Measurements from ENCODE around the gene RCOR2. TPM values are rescaled to one million over a fixed set of nuclear protein-coding genes. Genes with fewer than 3 reads are reported as not detected.

Gene RCOR2
- total RNA-seq, 1 donor from 2014 or later, result 286 TPM

DNA sequence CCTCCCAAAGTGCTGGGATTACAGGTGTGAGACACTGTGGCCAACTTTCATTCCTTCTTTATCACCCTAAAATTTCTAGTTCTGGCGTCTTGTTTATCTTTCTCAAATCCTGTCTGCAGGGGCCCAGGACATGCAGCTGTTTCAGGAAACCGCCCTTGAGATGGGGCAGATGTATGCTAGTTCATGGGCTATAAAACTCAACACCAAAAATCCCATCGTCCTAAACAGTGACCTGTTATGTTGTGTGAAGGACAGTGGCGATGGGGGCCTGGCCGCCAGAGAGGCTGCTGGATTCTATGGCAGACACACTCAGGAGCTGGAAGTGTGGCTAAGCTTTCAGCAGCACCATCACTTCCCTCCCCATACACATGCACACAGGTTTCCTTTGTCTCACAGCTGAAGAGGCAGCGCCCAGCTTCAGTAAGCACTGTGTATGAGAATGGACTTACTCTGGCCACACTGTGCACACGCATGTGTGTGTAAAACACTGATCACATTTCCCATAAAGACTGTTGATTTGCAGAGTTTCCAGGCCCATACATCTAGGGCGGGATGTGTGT, 41.4 kb downstream of the RCOR2 start:
- Mint-ChIP-seq H3K9me3 (ENCODE audit: unreplicated experiment) (peaks cover 9% of the 10 kb centered on the region), H3K27ac (ENCODE audit: unreplicated experiment) (no peak overlapping the region), H3K4me3 (ENCODE audit: unreplicated experiment) (no peak overlapping the region), H3K27me3 (ENCODE audit: unreplicated experiment) (peaks cover 5% of the 10 kb centered on the region), H3K4me1 (ENCODE audit: low read depth, unreplicated experiment) (peaks cover 28% of the 10 kb centered on the region), H3K36me3 (ENCODE audit: unreplicated experiment) (no peaks in the 10 kb centered on the region)
- TF ChIP-seq, protein P1, sequence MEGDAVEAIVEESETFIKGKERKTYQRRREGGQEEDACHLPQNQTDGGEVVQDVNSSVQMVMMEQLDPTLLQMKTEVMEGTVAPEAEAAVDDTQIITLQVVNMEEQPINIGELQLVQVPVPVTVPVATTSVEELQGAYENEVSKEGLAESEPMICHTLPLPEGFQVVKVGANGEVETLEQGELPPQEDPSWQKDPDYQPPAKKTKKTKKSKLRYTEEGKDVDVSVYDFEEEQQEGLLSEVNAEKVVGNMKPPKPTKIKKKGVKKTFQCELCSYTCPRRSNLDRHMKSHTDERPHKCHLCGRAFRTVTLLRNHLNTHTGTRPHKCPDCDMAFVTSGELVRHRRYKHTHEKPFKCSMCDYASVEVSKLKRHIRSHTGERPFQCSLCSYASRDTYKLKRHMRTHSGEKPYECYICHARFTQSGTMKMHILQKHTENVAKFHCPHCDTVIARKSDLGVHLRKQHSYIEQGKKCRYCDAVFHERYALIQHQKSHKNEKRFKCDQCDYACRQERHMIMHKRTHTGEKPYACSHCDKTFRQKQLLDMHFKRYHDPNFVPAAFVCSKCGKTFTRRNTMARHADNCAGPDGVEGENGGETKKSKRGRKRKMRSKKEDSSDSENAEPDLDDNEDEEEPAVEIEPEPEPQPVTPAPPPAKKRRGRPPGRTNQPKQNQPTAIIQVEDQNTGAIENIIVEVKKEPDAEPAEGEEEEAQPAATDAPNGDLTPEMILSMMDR (IDR thresholded peaks at IDR 0.05; ENCODE audit: partially characterized antibody, unreplicated experiment), result no peak
- no peak for DNase-seq

DNA sequence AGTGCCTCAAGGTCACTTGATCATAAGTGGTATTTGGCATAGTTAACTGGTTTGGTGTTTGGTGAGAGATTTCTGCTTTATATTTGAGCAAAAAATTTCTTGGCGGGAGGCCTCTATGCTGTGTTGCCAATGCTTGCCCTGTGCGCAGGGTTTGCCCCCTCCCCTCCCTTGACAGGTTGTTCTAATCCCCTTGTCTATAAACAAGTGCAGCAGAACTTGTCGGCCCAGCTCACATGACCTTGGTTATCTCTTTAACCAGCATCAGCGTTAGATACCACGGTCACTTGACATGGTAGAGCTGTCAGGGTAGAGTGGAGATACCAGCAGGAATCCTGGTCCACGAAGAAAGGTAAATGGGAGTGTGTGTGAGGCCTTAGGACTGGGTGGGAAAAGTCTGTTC, 42.5 kb downstream of the RCOR2 start:
- H3K9me3 Mint-ChIP-seq (ENCODE audit: unreplicated experiment), result peaks cover 6% of the 10 kb centered on the region
- no peaks in the 10 kb centered on the region for H3K36me3 Mint-ChIP-seq (ENCODE audit: unreplicated experiment)
- no peak for DNase-seq
- H3K27me3 Mint-ChIP-seq (ENCODE audit: unreplicated experiment), result peaks cover 6% of the 10 kb centered on the region
- peaks cover 19% of the 10 kb centered on the region for H3K4me1 Mint-ChIP-seq (ENCODE audit: low read depth, unreplicated experiment)
- TF ChIP-seq, protein P1 (IDR thresholded peaks at IDR 0.05; ENCODE audit: partially characterized antibody, unreplicated experiment), result no peak
- H3K27ac Mint-ChIP-seq (ENCODE audit: unreplicated experiment), result no peak overlapping the region
- no peak overlapping the region for H3K4me3 Mint-ChIP-seq (ENCODE audit: unreplicated experiment)

DNA sequence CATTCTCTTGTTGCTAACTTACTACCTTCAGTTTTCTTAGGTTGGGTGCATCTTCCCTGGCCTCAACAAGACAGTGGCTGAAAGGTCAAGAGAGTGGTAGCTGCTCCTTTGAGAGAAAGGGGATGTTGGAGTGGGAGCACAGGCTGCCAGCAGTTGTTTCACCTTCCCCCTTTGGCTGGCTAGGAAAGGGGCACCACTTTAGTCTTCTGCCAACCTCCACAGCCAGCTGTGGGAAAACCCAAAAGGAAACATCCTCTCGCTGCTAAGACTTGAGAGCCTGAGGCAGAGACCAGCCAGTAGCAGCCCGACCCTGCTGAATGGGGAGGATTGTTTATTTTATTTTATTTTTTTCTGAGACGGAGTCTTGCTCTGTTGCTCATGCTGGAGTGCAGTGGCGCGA, 43.7 kb downstream of the RCOR2 start:
- Mint-ChIP-seq H3K36me3 (ENCODE audit: unreplicated experiment) (no peaks in the 10 kb centered on the region), H3K27me3 (ENCODE audit: unreplicated experiment) (peaks cover 7% of the 10 kb centered on the region), H3K4me3 (ENCODE audit: unreplicated experiment) (no peak overlapping the region), H3K9me3 (ENCODE audit: unreplicated experiment) (peaks cover 6% of the 10 kb centered on the region), H3K27ac (ENCODE audit: unreplicated experiment) (no peak overlapping the region), H3K4me1 (ENCODE audit: low read depth, unreplicated experiment) (peaks cover 22% of the 10 kb centered on the region)
- no peak for DNase-seq
- TF ChIP-seq, protein P1 (IDR thresholded peaks at IDR 0.05; ENCODE audit: partially characterized antibody, unreplicated experiment), result no peak

DNA sequence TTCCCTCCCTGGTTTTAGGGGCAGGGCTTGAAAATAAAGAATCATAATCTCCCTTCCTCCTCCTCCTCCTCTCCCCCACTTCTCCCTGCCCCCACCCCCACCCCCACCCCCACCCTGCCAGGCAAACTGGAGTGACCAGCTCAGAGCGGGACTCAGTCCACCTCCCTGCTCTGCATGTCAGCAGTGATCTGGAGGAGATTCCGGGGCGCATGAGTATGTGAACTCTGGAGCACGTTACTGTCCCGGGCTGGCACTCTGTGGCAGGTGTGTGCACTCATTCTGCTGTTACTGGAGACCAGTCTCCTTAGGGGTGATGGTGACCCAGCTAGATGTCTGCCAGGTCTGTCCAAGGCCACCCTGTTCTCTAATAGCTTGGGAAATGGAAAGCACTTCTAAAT, 44.2 kb downstream of the RCOR2 start:
- no peak overlapping the region for H3K4me3 Mint-ChIP-seq (ENCODE audit: unreplicated experiment)
- H3K4me1 Mint-ChIP-seq (ENCODE audit: low read depth, unreplicated experiment), result peaks cover 19% of the 10 kb centered on the region
- TF ChIP-seq, protein P1 (IDR thresholded peaks at IDR 0.05; ENCODE audit: partially characterized antibody, unreplicated experiment), result no peak
- peaks cover 8% of the 10 kb centered on the region for H3K27me3 Mint-ChIP-seq (ENCODE audit: unreplicated experiment)
- peaks cover 6% of the 10 kb centered on the region for H3K9me3 Mint-ChIP-seq (ENCODE audit: unreplicated experiment)
- H3K27ac Mint-ChIP-seq (ENCODE audit: unreplicated experiment), result no peak overlapping the region
- no peaks in the 10 kb centered on the region for H3K36me3 Mint-ChIP-seq (ENCODE audit: unreplicated experiment)
- DNase-seq, result no peak

DNA sequence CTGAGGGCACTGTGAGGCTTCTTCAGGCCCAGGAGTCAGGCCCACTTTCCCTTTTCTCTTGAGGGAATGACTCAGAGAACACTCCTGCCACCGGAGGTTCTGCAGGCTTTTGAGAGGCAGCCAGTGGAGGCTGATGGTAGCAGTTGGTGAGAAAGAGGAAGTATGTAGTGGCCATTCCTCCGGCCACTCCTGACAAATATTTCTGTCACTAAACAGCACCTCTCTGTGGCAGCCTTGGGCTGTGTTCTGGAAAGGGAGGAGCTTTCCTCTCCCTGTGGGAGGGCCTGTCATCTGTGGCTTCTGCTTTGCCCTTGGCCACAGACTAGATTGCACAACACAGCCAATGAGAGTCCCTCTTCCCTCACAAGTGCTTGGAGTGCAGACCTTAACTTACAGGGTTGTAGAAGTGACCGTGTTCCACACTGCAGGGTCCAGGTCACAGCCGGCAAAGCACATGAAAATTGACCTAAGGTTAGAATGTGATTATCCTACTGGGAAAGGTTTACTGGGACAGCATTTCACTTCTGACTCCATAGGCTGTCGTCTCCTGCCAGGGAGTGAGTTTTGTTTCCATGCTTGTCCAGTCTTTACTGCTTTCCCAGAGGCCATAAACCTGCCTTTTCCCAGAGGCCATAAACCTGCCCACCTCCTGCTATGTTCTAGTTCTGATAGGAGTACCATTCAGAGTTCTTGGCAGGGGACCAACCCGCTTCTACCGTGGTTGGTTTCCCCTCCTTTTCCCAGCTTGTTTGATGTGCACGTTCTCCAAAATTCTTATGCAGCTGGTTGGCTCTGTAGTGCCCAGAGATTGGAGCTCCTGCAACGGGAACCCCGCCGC, 44.8 kb downstream of the RCOR2 start:
- no peaks in the 10 kb centered on the region for H3K36me3 Mint-ChIP-seq (ENCODE audit: unreplicated experiment)
- peak; percentile 62 for DNase-seq
- H3K4me3 Mint-ChIP-seq (ENCODE audit: unreplicated experiment), result no peak overlapping the region
- peak overlapping the region; percentile 78 for H3K27ac Mint-ChIP-seq (ENCODE audit: unreplicated experiment)
- TF ChIP-seq, protein P1 (IDR thresholded peaks at IDR 0.05; ENCODE audit: partially characterized antibody, unreplicated experiment), result no peak
- H3K27me3 Mint-ChIP-seq (ENCODE audit: unreplicated experiment), result peaks cover 8% of the 10 kb centered on the region
- H3K9me3 Mint-ChIP-seq (ENCODE audit: unreplicated experiment), result peaks cover 6% of the 10 kb centered on the region
- peaks cover 18% of the 10 kb centered on the region for H3K4me1 Mint-ChIP-seq (ENCODE audit: low read depth, unreplicated experiment)

Data from glutamatergic neuron (in vitro differentiated cells).